SH-SY5Y (cell line): Measurements from ENCODE around the gene SLCO4A1.

Source experiments
- GATA2 ChIP-seq: IDR thresholded peaks from 2 replicates; pipeline ENCODE4 v1.6.1; 2011; ENCODE audit warnings: mild to moderate bottlenecking, low read depth, low read length
- GATA3 ChIP-seq: IDR thresholded peaks from 2 replicates; pipeline ENCODE4 v1.6.1; 2011; ENCODE audit warnings: low read depth, mild to moderate bottlenecking, low read length, moderate library complexity

- no peak for TF ChIP-seq GATA2
- no peak for TF ChIP-seq GATA3
Measured at GRCh38 chr20:62709537-62709905, 67.2 kb downstream of the SLCO4A1 start.
